Ishikawa (cell line): ENCODE data around the gene HELZ2.

Source experiments
- CEBPB ChIP-seq: IDR thresholded peaks from 2 replicates; pipeline ENCODE4 v1.6.1; 2012
- CREB1 ChIP-seq: IDR thresholded peaks from 2 replicates; pipeline ENCODE4 v1.6.1; 2012; ENCODE audit warnings: low read depth
- EGR1 ChIP-seq: IDR thresholded peaks from 2 replicates; pipeline ENCODE4 v1.6.1; 2012
- EP300 ChIP-seq: IDR thresholded peaks from 2 replicates; pipeline ENCODE4 v1.6.1; 2012; ENCODE audit warnings: borderline replicate concordance
- FOXM1 ChIP-seq: IDR thresholded peaks from 2 replicates; pipeline ENCODE4 v1.6.1; 2012; ENCODE audit warnings: low read depth, borderline replicate concordance
- NFIC ChIP-seq: IDR thresholded peaks from 2 replicates; pipeline ENCODE4 v1.6.1; 2012
- RAD21 ChIP-seq: IDR thresholded peaks from 2 replicates; pipeline ENCODE4 v1.6.1; 2012; ENCODE audit warnings: low read depth
- TAF1 ChIP-seq: IDR thresholded peaks from 2 replicates; pipeline ENCODE4 v1.6.1; 2012; ENCODE audit warnings: low read depth, mild to moderate bottlenecking
- TCF12 ChIP-seq: IDR thresholded peaks from 2 replicates; pipeline ENCODE4 v1.6.1; 2012; ENCODE audit warnings: low read depth
- TEAD4 ChIP-seq: IDR thresholded peaks from 2 replicates; pipeline ENCODE4 v1.6.1; 2012
- YY1 ChIP-seq: IDR thresholded peaks from 2 replicates; pipeline ENCODE4 v1.6.1; 2012; ENCODE audit warnings: low read depth
- ZBTB7A ChIP-seq: IDR thresholded peaks from 2 replicates; pipeline ENCODE4 v1.6.1; 2012; ENCODE audit warnings: low read depth
- TF ChIP-seq, protein P1 (sequence below): IDR thresholded peaks from 2 replicates; pipeline ENCODE4 v1.6.1; 2012
- TF ChIP-seq, protein P2 (sequence below): IDR thresholded peaks from 2 replicates; pipeline ENCODE4 v1.6.1; 2012; ENCODE audit warnings: low read depth, mild to moderate bottlenecking
- TF ChIP-seq, protein P3 (sequence below): IDR thresholded peaks from 2 replicates; pipeline ENCODE4 v1.6.1; 2012

Gene HELZ2

DNA sequence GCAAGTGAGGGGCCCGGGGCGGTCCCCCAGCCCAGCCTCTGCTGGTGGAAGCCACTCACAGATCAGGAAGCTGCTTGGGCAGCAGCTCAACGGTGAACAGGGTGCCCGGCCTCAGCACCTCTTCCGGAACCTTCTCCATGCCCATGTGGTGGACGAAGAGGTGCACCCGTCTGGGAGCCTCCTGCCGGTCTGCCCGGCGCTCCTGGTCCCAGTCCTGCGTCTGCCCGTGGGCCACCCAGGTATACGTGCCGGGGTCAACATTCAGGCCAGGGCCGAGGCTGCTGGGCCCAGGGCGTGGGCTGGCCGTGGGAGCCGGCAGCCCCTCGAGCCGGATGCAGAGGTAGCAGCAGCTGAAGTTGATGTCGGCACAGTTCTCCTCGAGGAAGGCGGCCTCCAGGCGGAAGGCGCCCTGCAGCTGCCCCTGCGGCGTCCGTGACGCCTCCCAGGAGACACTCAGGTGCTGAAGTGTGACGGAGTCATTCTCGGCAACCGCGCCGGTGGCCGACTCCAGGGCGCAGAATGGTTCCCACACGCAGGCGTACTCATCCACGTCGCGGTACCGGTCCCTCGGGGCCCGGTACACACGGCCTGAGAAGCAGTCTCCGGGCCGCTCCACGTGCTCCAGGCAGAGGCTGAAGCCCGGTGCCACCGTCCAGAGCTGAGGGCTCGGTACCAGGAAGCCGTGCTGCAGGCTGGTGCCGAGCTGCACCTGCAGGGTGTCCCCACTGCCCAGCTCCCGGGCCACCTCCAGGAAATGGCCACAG lies 11.4 kb downstream of the HELZ2 start:
- TF ChIP-seq YY1 (no peak), CREB1 (no peak), TAF1 (no peak), TCF12 (no peak), RAD21 (no peak), NFIC (no peak), ZBTB7A (no peak), TEAD4 (no peak), EP300 (no peak), FOXM1 (no peak), EGR1 (no peak), CEBPB (no peak)
- TF ChIP-seq, protein P1, sequence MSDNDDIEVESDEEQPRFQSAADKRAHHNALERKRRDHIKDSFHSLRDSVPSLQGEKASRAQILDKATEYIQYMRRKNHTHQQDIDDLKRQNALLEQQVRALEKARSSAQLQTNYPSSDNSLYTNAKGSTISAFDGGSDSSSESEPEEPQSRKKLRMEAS = no peak
- TF ChIP-seq, protein P2, sequence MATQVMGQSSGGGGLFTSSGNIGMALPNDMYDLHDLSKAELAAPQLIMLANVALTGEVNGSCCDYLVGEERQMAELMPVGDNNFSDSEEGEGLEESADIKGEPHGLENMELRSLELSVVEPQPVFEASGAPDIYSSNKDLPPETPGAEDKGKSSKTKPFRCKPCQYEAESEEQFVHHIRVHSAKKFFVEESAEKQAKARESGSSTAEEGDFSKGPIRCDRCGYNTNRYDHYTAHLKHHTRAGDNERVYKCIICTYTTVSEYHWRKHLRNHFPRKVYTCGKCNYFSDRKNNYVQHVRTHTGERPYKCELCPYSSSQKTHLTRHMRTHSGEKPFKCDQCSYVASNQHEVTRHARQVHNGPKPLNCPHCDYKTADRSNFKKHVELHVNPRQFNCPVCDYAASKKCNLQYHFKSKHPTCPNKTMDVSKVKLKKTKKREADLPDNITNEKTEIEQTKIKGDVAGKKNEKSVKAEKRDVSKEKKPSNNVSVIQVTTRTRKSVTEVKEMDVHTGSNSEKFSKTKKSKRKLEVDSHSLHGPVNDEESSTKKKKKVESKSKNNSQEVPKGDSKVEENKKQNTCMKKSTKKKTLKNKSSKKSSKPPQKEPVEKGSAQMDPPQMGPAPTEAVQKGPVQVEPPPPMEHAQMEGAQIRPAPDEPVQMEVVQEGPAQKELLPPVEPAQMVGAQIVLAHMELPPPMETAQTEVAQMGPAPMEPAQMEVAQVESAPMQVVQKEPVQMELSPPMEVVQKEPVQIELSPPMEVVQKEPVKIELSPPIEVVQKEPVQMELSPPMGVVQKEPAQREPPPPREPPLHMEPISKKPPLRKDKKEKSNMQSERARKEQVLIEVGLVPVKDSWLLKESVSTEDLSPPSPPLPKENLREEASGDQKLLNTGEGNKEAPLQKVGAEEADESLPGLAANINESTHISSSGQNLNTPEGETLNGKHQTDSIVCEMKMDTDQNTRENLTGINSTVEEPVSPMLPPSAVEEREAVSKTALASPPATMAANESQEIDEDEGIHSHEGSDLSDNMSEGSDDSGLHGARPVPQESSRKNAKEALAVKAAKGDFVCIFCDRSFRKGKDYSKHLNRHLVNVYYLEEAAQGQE = no peak
- TF ChIP-seq, protein P3, sequence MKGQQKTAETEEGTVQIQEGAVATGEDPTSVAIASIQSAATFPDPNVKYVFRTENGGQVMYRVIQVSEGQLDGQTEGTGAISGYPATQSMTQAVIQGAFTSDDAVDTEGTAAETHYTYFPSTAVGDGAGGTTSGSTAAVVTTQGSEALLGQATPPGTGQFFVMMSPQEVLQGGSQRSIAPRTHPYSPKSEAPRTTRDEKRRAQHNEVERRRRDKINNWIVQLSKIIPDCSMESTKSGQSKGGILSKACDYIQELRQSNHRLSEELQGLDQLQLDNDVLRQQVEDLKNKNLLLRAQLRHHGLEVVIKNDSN = no peak

DNA sequence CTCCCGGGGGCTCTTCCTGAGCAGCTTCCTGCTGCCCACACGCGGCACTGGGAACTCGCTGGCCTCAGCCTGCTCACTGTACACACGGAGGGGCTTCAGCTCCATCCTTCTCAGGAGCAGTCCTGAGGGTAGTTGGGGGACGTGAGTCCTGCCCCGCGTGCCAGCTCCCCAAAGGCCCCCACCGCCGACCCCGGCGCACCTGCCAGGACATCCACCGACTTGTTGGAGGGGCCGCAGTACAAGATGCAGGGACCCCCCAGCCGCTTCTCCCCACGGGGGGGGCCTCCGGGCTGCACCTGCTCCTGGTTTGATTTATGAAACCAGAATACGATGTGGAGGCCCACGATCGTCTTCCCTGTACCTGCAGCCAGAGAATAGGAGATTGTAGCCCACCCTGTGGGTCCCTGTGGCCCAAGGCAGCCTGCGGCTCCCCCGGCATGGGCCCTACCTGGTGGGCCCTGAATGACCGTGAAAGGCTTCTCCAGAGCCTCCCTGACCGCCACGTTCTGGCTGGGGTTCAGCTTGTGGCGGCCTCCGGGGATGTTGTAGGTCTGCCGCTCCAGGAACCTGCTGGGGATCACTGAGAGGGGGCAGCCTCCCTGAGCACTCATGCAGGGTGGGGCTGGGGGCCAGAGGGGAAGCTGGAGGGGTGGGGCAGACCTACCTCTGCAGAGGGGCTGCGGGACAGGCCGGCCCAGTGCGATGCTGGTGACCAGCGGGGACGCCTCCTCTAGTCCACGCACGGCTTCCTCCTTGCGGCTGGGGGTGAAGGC lies 12.2 kb downstream of the HELZ2 start:
- no peak for TF ChIP-seq CEBPB
- TF ChIP-seq, protein P2 = no peak
- TF ChIP-seq EGR1 = no peak
- no peak for TF ChIP-seq TAF1
- no peak for TF ChIP-seq CREB1
- TF ChIP-seq, protein P1 = no peak
- TF ChIP-seq TCF12 = no peak
- TF ChIP-seq TEAD4 = no peak
- TF ChIP-seq, protein P3 = no peak
- no peak for TF ChIP-seq FOXM1
- TF ChIP-seq NFIC = no peak
- no peak for TF ChIP-seq RAD21
- TF ChIP-seq ZBTB7A = no peak
- TF ChIP-seq EP300 = no peak
- no peak for TF ChIP-seq YY1

DNA sequence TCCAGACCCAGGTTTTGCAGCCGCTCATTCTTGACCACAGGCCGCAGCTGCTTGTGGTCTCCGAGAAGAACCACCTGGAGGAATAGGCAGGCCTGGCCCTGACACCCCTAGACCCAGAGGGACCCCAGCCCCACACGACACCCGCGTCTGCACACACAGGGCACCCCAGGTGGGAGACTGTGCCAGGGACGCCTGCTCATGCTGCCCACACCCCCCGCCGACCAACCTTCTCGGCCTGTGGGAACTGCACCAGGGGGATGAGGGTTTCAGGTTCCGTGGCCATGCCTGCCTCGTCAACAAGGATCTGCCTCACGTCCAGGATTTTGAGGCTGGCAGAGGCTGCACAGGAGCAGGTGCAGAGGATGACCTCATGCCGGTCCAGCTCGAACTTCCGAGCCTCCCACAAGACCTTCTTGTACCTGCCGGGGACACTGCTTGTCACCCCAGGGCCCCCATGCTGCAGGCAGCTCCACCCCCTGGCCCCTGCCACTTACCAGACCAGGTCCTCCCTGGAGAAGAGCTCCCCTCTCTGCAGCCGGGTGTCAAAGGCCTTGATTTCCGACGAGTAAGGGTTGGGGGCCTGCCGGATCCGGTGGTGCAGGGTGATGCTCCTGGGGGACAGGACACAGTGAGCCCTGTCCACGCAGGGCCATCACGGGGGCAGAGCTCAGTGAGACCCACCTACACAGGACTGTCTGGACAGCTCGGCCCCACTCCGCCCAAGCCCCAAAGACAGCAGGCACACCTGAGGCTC lies 13.0 kb downstream of the HELZ2 start:
- TF ChIP-seq, protein P1 = no peak
- TF ChIP-seq TCF12 = no peak
- TF ChIP-seq TAF1 = no peak
- TF ChIP-seq ZBTB7A = no peak
- TF ChIP-seq, protein P3 = no peak
- TF ChIP-seq, protein P2 = no peak
- TF ChIP-seq EP300 = no peak
- no peak for TF ChIP-seq EGR1
- TF ChIP-seq RAD21 = no peak
- no peak for TF ChIP-seq FOXM1
- no peak for TF ChIP-seq CEBPB
- TF ChIP-seq YY1 = no peak
- TF ChIP-seq CREB1 = no peak
- no peak for TF ChIP-seq TEAD4
- no peak for TF ChIP-seq NFIC
